Putamen (tissue), 1 donor: ENCODE measurements around the gene TULP4.

Experiments used
- DNase-seq: peaks from one replicate; pipeline ENCODE4 v3.0.0-alpha.2; 2016; ENCODE audit warnings: low spot score

Gene TULP4

DNA sequence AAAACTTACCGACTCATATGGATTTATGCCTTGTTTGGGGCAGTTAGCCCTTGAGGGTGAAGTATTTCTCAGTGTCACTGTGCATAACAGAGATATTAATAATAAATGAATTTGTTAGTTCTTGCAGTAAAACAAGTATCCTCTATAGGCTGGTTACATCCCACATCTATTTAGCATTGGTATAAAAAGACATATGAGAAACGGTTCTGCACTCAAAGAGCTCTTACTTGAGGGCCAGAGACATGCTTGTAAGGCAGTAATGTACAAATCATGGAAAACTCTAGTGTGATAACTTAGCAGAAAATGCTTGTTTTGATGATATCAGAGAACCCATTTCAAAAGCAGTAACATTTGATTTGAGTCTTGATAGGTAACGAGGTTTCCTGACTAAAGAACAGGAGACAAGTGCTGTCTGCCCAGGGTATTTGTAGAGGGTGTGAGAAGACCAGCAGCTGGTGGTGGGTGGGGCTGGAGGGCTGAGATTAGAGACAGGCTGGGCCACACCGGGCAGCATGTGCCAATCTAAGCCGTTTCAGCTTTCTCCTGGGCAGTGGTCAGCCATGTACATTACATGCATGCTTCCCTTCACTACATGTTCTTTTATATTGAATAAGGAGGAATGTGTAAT, 46.3 kb downstream of the TULP4 start:
- no peak for DNase-seq

DNA sequence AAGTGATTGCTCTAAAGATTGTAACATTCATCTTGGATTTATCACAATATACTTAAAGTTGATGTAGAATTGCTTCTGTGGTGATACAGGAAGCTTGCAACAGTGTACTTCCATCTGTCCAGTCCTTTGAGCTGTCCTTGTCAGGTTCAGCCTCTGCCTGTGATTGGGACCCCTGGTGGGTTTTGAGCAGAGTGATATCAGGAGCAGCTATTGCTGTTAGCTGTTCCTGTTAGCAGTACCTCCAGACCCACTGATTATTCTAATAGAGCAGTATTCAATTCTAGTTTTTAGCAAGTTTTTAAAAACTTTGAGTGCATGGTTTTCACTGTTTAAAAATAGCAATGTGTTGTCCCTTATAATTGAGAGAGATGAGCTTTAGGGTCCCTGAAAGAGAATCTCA, 48.8 kb downstream of the TULP4 start:
- DNase-seq: no peak

DNA sequence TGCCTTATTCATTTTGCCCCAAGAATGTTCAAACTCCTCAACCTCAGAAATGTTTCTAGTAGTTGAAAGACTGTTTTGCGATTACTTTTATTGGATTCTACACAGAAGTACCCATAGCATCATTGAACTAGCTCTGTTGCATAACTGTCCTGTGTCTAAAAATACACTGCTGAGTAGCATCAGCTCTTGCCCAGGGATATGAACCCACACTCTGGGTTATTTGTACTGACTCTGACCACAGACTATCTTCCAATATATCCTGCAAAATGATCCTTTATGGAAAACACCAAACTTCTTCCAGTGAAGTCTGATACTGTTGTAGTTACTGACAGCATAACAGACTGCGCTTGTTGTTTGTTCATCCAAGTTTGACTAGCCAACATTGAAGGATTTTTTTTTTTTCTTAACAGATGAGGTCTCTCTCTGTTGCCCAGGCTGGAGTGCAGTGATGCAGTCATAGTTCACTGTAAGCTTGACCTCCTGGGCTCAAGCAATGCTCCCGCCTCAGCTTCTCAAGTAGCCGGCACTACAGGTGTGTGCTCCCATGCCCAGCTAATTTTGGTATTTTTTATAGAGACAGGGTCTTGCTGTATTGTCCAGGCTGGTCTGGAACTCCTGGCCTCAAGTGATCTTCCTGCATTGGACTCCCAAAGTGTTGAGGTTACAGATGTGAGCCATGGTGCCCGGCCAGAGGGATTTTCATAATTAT, 49.9 kb downstream of the TULP4 start:
- DNase-seq: no peak

DNA sequence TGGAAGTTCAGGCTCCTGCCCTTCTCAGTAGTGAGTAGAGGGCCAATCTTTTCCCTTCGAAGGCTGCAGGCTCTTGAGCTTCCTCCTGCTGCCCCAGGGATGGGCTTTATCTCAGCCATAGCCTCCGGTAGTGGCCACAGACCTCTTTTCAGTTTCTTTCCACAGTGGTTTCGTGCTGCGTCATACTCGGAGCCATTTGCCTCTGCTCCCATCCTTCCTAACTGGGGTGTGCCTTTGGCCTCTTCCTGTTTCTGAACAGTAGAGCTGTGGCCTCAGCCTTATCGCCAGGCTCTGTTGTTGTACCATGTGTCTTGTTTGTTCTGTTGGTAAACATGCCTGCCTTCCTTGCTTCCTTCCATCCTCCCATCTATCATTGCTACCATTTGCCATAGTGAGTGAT, 54.1 kb downstream of the TULP4 start:
- DNase-seq: no peak

DNA sequence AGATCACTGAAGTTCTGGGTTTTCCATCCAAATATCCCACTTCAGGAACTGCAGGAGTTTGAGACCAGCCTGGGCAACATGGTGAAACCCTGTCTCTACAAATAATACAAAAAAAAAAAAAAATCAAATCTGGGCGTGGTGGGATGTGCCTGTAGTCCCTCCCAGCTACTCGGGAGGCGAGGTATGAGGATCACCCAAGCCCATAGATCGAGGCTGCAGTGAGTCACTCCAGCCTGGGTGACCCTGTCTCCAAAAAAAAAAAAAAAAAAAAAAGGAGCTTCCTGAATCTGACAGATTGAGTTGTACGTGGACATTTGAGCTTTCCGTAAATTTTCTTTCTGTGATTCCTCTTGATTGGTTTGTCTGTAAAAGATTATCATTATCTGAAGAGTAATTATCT, 55.6 kb downstream of the TULP4 start:
- DNase-seq: no peak

DNA sequence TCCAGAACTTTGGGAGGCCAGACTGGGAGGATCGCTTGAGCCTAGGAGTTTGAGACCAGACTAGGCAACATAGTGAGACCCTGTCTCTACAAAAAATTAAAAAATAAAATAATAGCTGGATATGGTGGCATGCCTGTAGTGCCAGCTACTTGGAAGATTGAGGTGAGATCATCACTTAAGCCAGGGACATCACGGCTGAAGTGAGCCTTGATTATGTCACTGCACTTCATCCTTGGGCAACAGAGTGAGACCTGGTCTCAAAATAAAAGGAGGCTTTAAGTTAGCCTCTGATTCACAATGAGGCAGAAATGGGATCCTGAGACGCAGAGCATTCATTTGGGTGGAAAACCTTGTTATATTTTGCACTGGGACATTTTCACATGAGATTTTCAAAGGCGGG, 57.0 kb downstream of the TULP4 start:
- DNase-seq: no peak

DNA sequence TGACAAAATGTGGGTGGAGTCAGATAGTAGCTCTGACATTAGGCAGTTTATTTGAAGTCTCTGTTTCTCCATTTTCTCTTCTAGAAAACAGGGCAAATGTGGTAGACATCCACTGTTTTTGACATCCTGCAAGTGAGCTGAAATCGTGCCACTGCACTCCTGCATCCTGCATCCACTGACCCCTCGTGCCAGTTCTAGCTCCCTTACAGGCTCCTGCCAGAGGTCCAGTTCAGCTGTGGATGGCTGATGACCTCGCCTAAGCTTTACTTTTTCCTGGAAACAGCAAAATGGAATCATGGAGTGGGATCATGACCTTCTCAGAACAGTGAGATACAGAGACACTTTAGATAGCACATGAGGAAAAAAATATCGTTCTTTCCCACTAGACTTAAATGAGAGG, 58.5 kb downstream of the TULP4 start:
- DNase-seq: no peak

DNA sequence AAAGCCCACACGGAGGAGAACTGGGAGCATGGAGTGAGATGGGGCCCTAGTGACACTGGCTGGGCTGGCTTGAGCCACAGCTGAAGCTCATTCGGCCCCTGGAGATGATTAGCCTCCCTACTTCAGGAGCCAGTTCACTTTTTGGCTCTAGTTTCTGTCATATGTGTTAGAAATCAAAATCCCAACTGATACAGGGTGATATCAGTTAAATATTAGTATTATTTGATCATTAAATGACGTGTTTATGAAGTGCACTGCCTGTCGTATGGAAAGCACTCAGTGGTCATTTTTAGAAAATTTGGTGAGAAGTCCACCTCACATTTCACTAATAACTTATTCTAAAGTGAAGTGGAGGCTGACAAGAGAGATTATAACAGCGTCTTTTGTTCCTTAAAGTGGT, 59.0 kb downstream of the TULP4 start:
- DNase-seq: no peak

DNA sequence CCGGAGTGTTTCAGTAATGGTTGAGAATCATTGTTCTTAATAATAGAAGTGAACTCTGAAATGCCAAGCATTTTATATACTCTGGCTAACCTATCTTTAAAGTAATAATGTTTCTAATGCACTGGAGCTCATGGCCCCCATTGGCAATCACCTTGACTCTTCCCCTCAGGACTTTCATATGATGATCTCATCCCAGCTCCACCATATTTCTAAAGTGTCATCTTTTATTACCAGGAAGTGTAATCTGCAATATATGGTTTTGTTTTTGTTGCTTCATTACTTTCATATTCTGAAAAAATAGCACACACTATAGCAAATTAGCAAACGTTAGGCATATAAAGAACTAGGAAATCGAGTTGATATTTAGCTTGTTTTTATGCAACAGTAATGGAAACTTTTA, 60.3 kb downstream of the TULP4 start:
- DNase-seq: no peak

DNA sequence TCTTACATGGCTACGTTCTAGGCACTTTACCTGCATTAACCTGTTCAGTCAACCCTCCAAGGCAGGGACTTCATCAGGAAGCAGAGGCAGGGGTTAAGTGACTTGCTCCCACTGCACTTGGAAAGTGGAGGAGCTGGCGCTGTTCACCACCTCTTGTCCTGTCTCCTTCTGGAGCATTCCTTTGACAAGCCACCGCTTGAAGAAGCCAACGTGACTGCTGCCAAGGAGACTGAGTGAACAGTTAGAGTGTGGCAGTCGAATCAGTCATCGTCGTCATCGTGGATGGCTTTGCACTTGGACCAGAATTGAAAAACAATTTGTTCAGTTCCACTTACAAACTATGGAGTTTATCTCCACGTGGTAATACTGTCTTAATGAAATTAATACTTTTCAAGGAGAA, 60.9 kb downstream of the TULP4 start:
- DNase-seq: no peak

DNA sequence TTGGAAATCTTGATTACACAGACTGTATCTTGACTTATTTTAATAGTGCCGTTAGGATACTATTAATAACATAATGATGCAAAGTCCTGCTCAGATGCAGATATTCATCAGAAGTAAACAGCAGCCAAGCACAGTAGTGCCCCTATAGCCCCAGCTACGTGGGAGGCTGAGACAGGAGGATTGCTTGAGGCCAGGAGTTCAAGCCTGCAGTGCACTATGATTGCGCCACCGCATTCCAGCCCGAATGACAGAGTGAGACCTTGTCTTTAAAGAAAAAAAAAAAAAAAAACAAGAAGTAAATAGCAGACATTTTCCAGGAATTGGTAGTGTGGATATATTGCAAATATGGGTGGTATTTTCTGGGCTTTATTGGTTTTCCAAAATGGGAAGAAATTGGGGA, 61.8 kb downstream of the TULP4 start:
- DNase-seq: no peak

DNA sequence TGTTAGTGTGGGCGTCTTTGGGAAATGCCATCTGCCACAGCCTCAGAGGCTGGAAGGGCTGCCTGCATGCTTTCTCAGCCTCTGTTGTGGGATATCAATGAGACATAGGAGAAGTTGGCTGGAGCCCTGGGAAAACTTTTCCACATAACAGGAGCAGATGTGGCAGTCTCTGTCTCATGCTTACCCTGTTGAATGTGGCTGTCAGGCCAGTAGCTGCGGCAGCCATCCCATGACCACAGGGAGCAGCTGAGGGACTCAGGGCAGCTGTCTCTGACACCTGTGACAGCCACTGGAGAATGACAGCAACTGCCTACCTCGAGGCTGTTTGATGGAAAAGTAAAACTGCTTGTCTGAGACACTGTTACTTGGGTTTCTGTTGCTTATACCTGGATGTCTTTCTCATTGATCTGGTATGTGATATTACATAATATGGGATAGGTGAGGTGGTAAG, 64.4 kb downstream of the TULP4 start:
- no peak for DNase-seq

DNA sequence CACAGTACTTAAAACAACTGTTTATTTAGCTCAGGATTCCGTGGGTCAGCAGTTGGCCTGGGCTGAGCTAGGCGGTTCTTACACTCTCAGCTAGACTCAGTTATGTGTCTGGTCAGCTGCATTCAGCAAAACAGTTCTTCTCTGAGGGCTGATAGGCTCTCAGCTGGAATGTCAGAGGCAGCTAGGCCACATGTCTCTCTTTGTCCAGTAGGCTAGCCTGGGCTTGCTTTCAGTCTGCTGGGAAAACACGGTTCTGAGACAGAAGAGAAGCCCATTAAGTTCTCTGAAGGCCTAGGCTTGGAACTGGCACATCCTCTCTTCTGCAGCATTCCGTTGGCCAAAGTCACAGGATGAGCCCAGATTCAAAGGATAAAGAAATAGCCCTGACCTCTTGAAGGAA, 65.6 kb downstream of the TULP4 start:
- peak; percentile 53 for DNase-seq

DNA sequence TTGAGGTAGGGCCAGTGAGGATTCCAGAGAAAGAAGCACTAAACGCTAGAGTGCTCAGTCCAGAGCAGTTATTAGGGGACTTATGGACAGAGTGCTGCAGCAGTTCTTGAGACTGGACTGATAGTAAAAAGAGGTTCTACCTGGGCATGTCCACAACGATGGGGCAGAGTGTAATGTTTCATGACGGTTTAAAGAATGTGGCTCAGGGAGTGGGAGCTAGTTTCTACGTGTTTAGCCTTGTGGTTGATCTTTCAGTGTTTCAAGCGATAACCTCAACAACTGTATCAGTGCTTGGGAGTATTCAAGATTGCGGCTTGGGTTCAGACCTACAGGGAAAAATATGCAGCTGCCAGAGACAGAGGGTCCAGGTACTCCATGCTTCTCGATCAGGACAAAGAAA, 67.1 kb downstream of the TULP4 start:
- DNase-seq: no peak

DNA sequence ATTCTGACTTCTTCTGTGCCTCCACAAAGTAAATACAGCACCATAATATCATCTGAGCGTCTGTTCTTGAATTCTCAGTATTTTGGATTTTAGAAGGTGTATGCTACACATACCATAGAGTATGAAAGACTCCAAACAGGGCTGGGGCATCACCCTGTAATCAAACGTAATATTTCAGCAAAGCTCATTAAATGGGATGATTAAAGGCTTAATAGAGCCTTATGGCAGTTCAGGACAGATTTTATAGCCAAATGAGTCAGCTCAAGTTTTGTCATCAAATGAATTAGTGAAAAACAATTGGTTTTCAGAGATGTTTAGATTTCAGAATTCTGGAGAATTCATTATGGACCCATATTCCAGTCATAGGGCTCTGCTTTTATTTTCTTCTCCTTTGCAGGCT, 68.9 kb downstream of the TULP4 start:
- no peak for DNase-seq

DNA sequence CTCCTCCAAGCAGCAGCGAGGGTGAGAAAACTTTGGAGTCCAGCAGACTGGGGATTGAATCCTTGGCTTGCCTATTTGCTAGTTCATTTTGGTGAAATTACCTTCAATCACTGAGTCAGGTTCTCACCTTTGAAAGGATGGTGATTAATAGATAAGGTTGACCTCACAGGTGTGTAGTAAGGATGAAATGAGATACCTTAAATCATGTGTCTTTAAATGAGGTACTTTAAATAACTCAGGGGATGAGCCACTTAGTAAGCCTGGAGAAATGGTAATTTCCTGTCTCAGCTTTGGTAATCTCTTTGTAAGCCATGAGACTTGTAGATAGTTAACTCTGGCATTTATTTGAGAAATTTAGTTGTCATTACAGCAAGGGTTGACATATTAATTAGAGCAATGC, 70.2 kb downstream of the TULP4 start:
- DNase-seq: no peak

DNA sequence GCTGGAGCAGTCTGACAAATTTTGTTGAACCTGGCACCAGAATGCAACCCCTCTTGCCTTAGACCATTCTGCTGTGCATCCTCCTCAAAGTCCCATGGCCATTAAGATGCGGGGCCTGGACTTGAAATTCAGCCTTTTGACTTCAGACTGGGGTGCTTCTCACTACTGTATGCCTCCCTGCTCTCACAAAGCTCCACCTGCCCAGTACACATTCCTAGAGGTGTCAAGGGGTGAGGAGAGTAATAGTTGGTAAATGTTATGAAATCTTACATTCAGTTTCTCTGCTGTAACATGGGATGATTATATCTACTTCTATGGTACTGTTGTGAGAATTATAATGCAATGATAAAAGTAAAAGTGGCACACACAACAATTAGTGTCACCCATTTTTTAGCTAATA, 70.8 kb downstream of the TULP4 start:
- no peak for DNase-seq

DNA sequence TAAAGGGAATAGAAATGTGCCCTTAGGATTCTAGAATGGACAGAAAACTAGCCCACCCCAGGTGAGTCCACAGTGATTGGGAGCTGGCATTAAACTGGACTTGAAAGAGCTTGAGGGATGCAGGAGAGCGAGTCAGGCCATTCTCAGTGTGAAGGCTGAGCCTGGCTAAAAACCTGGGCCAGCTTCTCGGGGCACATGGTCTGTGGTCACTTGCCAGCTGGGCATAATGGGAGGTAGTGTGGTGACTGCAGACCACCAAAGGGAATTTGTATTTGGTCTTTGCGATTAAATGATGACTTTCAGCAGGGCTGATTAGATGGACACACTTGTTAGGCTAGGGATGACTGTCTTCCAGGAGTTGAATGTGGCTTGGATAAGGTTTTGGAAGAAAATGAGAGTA, 71.3 kb downstream of the TULP4 start:
- no peak for DNase-seq

DNA sequence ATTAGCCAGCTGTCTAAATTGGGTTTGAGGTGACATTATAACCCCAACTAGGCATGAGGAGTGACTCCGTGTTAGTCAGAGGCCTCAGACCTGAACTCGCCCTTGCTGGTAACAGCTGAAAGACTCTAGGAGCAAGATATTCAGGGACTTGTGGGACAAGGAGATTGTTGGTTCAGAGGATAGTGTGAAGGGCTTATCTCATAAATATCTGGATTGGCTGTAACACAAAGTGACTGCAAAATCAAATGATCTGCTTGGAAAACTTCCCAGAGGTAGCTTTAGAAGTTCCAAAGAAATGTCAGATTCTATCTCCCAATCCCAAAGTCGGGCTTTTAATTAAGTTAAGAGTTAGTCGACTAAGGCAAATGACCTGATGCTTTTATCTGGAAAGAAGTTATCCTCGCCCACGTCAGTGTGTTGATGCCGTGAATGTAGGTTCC, 72.4 kb downstream of the TULP4 start:
- no peak for DNase-seq

DNA sequence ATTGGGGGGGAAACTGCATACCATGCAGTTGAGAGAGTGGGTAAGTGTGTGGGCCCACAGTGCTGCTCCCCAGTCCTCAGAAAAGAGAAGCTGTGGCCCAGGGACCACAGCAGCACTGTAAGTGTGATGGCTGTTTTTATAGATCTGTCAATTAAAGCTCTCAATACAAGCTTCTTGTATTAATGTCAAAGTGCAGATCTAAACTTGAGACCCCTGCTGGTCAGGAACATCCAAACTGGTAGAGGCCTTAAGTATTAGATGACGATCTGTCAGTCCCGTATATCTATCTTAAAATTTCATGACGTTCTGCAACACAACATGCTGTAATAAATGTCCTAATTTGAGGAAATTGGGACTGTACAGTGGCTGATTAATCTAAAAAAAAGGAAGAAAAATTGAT, 74.8 kb downstream of the TULP4 start:
- DNase-seq: no peak

DNA sequence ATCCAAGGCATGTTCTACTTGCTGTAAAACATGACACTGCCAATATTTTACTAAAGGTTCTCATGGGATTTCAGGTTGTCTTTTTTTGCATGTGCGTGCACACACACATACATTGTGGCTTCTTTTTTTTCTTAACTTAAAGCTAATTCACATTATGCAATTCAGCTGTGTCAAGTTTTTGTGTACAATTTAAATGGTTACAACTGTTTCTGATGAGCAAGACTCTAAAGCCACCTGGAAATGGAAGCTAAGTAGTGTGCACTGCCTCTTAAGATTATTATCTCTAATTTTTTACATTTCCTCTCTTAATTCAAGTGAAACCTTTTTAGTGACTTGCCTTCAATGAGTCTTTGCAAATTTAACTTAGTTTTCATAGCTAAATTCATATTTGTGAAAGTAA, 75.3 kb downstream of the TULP4 start:
- DNase-seq: no peak

DNA sequence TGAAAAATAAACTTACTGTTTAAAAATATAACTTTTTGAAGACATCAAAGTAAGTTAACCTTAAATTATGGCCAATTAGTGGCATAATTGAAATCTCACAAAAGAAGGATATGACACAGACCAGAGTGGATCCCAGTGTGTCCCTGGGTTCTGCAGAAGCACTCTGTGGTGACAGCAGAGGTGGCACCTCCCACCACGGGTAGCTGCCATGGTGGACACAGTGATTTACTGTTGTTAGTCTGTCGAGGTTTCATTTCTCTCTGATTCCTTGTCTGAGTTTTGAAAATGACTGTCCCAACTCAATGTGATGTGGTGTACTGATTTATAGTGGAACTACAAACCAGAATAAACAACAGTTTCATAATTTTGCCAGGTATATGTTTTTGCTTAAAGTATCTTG, 76.5 kb downstream of the TULP4 start:
- DNase-seq: no peak

DNA sequence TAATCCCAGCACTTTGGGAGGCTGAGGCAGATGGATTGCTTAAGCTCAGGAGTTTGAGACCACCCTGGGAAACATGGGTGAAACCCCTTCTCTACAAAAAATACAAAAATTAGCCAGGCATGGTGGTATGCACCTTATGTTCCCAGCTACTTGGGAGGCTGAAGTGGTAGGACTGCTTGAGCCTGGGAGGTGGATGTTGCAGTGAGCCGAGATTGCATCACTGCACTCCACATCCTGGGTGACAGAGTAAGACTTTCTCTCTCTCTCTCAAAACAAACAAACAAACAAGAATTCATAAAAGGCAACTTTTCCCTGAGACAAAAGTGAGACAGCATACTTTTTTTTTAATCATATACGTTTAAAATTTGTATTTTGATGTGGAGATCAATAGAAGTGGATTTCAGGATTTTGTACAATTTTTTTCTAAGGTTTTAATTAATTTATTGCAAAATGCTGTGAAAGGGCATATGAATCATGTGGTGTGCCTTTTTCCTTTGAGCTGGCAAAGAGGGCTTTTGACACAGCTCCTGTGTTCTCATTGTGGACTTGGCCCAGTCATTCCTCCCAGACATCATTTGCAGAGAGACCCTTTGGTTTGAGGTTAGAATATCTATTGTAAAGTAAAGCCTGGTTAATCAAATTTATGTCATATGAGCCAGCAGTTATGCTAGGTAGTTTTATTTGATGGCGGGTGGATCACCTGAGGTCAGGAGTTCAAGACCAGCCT, 77.1 kb downstream of the TULP4 start:
- no peak for DNase-seq
